HG03469 (cell line): ENCODE measurements around the gene OPA3.

Source experiments
- ATAC-seq: cut with Tn5 transposase; IDR thresholded peaks from one replicate; pipeline ENCODE4 v1.9.1; 2021; ENCODE audit warnings: mild to moderate bottlenecking, moderate library complexity, moderate number of reproducible peaks; ENCODE audit not compliant: unreplicated experiment

Gene OPA3

GRCh38 chr19:45484273-45484945 is 100.2 kb downstream of the OPA3 start:
- no peak for ATAC-seq

GRCh38 chr19:45483033-45483432 is 101.6 kb downstream of the OPA3 start:
- ATAC-seq = no peak

GRCh38 chr19:45478454-45479238 is 106.0 kb downstream of the OPA3 start:
- ATAC-seq = peak; percentile 47

DNA sequence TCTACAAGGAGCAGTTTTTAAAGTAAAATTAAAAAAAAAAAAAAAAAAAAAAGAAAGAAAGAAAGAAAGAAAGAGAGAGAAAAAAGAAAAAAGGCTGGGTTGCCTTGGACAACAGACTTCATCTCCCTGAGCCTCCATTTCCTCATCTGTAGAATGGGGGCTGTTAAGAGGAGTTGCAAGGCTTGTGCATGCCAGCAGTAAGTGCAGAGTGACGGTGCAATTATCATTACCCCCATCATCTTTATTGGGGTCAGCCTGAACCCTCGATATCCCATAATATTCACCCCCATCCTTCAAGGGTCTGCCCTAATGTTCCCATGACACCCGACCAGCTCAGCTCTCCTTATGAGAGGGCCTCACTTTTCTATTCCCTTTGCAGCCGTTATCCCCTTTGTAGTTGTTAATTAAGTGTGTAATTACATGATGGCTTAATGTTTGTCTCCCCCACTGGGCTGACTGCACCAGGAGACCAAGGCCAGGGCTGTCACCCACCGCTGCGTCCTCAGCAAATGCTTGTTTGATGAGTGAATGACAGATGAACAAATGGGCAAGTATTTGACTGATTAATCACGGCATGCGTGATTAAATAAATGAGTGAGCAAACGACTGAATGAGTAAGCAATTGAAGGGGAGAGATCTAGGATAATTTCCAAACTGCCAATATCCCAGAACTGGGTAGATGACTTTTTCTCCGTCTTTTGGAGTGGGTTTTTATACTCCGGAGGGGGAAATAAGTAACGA is 106.7 kb downstream of the OPA3 start:
- ATAC-seq = no peak
